Stimulated activated CD4-positive, alpha-beta T cell treated with anti-CD3 and anti-CD28 coated beads, Interleukin-4, amount 100 ng/mL, for 24 hours (primary cell): ENCODE measurements around the gene ACSBG1.
A peak's percentile ranks its signal among the peaks of the same experiment; 100 is the strongest.

Source experiments
- DNase-seq: peaks from one replicate; pipeline ENCODE4 v3.0.0-alpha.2; 2020

Gene ACSBG1

DNA sequence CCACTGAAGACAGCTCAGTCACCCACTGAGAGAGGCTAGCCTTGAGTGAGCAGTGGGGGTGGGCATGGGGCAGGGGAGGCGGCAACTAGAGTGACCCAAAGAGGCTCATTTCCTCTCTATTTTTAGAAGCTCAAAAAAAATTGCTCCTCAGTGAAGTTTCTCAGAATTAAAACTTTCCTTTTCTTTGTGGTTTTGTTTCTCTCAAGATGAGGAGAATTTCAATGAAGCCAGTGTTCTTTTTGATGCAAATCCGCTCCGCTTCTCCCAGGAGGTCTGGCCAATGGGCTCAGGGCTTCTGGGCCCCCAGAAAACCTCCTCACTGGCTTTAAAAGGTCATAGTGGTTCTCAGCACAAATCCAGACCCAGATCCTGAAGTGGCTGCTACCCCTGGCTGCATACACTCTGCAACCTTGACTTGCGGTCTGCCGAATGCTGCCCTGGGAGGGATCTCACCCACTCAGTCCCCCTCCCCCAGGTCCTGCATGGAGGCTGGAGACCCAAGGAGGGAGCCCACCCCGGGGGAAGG, at the start of gene ACSBG1:
TSS of gene ACSBG1 (minus strand) at position 51 of the 526 bp plus-strand sequence. CDS start 64 bp downstream, outside the sequence.
- DNase-seq: no peak

DNA sequence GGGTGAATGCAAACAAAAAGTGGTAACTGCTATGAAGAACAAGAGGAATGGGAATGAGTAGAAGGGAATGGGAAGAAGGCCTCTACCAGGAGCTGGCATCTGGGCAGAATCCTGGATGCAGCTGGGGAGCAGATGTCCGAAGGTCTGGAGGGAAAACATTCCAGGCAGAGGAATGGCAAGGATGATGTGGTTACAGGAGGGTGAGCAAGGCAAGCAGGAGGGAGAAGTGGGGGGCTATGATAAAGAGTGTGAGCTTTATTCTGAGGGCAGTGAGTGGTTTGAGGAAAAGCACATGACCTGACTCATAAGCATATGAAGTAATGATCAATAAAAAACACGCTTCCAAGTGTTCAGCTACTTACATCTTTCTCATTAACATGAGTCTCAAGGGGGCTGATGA, 48.0 kb upstream of the ACSBG1 start:
- no peak for DNase-seq

DNA sequence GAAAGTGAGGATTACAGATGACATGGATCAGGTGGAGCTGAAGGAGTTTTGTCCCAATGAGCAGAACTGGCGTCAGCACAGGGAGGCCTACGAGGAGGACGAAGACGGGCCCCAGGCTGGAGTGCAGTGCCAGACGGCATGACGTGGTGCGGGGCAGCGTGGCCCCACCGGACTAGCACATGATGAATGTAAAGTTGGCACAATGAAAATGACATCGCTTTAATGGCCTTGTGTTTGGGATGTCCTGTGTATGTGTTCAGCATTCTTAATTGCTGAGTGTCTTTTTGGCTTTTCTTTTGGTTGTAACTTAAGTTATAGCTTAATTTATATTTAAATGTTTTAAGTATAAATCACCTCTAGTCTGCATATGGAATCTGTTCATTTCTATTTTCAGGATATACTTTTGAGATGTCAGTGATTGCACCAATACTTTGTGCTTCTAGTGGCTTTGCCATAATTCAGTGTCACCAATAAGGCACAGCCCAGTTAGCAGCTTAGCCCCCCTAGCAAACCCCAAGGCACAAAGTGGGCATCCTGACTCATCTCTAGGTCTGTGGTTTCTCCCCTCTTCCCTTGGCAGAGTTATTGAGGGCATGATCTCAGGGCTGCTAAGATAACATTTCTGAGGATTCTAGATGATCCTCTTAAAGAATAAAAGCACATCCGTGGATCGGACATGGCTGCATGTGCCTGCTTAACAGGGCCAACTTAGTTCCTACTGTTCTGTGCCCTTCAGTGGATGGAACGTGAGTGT, 46.1 kb upstream of the ACSBG1 start:
- DNase-seq: no peak

GRCh38 chr15:78276064-78276943, 41.9 kb upstream of the ACSBG1 start:
- no peak for DNase-seq

GRCh38 chr15:78274994-78275393, 40.6 kb upstream of the ACSBG1 start:
- no peak for DNase-seq

- DNase-seq: no peak
Observed at GRCh38 chr15:78272776-78273175, 38.4 kb upstream of the ACSBG1 start.

GRCh38 chr15:78272316-78272715, 38.0 kb upstream of the ACSBG1 start:
- DNase-seq: no peak

DNA sequence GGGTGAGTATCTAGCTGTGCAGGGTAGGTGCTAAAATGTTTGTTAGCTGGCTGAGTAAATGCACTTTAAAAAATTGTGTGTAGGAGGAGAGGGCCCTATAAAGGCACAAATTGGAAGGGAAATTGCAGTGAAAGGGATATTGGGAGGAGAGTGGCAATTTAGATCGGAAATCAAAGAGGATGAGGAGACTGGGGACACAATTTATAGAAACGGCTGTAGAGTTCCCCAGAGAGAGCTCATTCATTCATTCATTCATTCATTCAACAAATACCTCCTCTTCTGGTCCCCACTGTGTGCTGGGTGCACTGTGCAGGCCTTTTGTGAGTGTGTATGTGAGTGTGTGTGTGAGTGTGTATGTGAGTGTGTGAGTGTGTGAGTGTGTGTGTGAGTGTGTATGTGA, 32.4 kb upstream of the ACSBG1 start:
- no peak for DNase-seq

DNA sequence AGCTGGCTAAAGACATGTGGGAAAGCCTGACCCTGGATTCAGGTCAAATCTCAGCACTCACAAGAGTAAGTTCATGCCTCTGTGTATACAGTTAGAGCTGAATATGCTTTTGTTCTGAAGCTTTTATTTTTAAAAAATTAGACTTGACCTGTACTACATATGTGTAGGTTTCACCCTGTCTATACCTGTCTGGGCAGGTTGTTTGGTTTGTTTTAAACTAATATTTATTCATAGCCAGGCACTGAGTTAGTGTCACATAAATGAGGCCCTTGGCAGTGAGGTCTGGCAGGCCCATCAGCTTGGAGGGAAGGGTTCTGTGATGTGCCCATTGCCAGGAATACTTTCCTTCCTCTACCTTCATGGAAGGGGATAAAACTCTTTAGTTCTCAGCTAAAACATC, 31.9 kb upstream of the ACSBG1 start:
- no peak for DNase-seq

- no peak for DNase-seq
Observed at GRCh38 chr15:78265752-78266224, 31.4 kb upstream of the ACSBG1 start.

- DNase-seq: no peak
Observed at GRCh38 chr15:78265137-78265460, 30.7 kb upstream of the ACSBG1 start.

- DNase-seq: peak; percentile 55
Observed at GRCh38 chr15:78264304-78265136, 30.2 kb upstream of the ACSBG1 start, which contains the start of gene DNAJA4. TSS of gene DNAJA4 (plus strand) at chr15:78264562. CDS start at chr15:78264764, 202 bp downstream.

DNA sequence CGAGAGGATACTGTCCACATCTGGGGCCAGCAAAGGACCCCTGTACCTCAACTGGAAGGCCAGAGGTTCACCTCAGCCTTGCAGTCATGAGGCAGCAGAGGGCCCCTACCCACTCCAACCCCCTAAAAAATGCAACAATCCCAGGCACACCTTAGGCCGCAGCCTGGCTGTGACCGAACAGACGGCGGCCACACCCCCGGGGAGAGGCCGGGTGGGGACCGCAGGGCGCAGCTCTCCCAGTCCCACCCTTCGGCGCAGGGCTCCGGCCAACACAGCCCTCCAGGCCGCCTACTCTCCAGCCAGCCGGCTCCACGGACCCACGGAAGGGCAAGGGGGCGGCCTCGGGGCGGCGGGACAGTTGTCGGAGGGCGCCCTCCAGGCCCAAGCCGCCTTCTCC, 29.5 kb upstream of the ACSBG1 start:
- DNase-seq: no peak

DNA sequence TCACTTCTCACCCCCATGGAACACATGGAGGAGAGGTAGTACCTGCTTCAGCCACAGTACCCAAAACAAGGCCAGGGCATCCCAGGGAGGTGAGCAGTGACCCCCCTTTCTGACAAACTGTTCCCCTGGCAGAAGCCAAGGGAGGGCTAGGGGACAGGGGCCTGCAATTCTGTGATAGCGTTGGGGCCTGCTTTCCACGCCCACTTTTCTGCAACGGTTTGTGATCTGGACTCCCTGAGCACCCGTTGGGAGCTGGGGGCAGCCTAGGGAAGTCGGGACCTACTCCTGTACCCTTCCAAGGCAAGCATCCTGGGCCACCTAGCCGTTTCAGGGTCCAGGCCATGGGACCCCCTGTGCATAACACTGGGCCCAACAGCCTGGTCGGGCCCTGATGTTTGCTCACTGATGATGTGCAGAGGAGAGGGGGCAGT, 29.0 kb upstream of the ACSBG1 start:
- no peak for DNase-seq

DNA sequence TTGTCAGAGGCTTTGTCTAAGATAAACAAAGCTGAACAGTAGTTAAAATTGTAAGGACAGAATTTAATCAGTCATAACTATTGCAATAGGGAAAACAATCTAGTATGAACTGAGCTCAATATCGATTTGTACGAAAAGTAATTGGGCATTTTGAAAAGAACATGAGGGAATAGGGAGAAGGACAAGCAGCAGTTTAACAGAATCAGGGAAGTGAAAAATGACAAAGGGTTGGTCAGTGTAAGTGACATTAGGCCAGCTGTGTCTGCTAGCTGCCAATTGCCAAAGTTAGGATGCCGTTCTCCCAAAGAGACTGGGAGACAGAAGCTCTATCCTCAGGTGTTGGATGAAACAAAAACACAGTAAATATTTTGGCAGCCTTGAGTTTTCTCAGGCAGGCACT, 26.7 kb upstream of the ACSBG1 start:
- DNase-seq: no peak

GRCh38 chr15:78260489-78260888, 26.1 kb upstream of the ACSBG1 start:
- no peak for DNase-seq

DNA sequence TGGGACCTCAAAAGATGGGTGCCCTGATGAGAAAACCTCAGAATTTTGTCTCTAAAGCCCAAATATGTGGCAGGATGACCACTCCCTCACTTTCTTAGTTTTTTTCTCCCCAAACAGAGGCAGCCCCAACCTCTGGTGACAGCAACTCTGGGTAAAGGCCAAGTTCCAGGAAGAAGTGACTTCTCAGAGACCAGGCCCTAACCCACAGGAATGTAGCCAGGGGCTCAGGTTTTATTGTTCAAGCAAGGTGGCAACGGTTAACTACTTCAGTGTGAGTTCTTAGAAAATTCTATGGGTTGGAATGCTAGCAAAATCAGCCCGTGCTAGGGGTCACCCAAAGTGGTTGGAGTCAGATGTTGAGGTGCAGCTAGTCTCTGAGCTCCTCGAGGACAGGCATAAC, 24.9 kb upstream of the ACSBG1 start:
- DNase-seq: no peak

- DNase-seq: no peak
Observed at GRCh38 chr15:78257681-78258080, 23.3 kb upstream of the ACSBG1 start.

- no peak for DNase-seq
Observed at GRCh38 chr15:78256044-78256437, 21.7 kb upstream of the ACSBG1 start.

- DNase-seq: no peak
Observed at GRCh38 chr15:78255421-78256043, 21.2 kb upstream of the ACSBG1 start.

GRCh38 chr15:78251136-78251535, 16.8 kb upstream of the ACSBG1 start:
- no peak for DNase-seq

DNA sequence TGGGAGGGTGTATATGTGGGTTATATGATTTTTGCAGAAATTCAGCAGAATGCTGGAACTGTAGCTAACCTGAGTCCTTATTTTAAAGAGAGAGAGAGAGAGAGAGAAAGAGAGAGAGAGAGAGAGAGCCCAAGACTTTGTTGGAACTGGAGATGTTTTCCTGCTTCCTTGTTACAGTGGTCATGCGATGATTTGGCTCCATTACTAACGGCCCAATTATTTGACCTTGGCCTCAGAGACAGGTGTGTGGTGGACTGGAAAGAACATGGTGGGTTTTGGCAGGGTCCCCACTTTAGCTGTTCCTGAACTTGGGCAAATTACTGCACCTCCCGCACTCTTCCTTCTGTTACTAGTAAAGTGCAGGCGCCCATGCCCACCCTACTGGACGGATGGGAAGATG, 14.8 kb upstream of the ACSBG1 start:
- no peak for DNase-seq
